GM12891 (cell line): ENCODE data around the gene TMEM117.

Experiments used
- POLR2A ChIP-seq: IDR thresholded peaks from 2 replicates; pipeline ENCODE4 v1.6.1; 2011; ENCODE audit warnings: low read depth, low read length, control low read depth
- POLR2AphosphoS5 ChIP-seq: IDR thresholded peaks from 2 replicates; pipeline ENCODE4 v1.6.1; 2011; ENCODE audit warnings: low read depth, low read length, control low read depth
- POU2F2 ChIP-seq: IDR thresholded peaks from 2 replicates; pipeline ENCODE4 v1.6.1; 2011; ENCODE audit warnings: low read depth, mild to moderate bottlenecking, control low read depth, low read length, moderate library complexity
- TAF1 ChIP-seq: IDR thresholded peaks from 2 replicates; pipeline ENCODE4 v1.6.1; 2011; ENCODE audit warnings: low read depth, low read length, control low read depth

DNA sequence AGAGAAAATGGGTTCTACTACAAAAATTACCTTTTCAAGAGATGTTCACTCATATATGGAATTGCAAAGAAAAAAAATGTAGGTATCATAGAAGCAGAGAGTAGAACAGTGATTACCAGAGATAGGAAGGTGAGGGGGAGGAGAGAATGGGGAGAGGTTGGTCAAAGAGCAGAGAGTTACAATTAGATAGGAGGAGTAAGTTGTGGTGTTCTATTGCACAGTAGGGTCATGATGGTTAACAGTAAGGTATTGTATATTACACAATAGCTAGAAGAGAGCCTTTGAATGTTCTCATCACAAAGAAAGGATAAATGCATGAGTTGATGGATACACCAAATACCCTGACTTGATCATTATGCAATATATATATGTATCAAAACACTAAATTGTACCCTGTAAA lies 145.8 kb downstream of the TMEM117 start:
- no peak for TF ChIP-seq POLR2A
- no peak for TF ChIP-seq POLR2AphosphoS5
- no peak for TF ChIP-seq TAF1
- TF ChIP-seq POU2F2, result no peak
